Breast epithelium (tissue), 4 donors: ENCODE data around the gene ACVR1. TPM values are rescaled to one million over a fixed set of nuclear protein-coding genes. Genes with fewer than 3 reads are reported as not detected.

Experiments
- DNase-seq, 2 donors: peaks; one replicate each; pipeline ENCODE4 v3.0.0-alpha.2; 2019; ENCODE audit warnings: low spot score in 2 of 2
- H3K27ac ChIP-seq, 2 donors: fragments of 200-600 bp; sonication (generic) in 1 of 2; one replicate each; pipeline ENCODE4 v1.5.1; 2016 to 2019; ENCODE audit warnings: mild to moderate bottlenecking in 1 of 2
- H3K27me3 ChIP-seq, 2 donors: fragments of 200-600 bp; sonication (generic) in 1 of 2; one replicate each; pipeline versions ENCODE4 v1.5.1 to v1.6.0; 2017 to 2019; ENCODE audit warnings: control low read depth in 1 of 2, mild to moderate bottlenecking in 1 of 2
- H3K36me3 ChIP-seq: fragments of 200-600 bp; one replicate; pipeline ENCODE4 v1.5.1; 2019
- H3K4me1 ChIP-seq, 2 donors: fragments of 200-600 bp; sonication (generic); one replicate each; pipeline ENCODE4 v1.5.1; 2016 to 2019; ENCODE audit warnings: control low read depth in 1 of 2
- H3K4me3 ChIP-seq, 3 donors: fragments of 200-600 bp; sonication (generic); 1 replicate in 2 of 3; 2 replicates in 1 of 3; pipeline ENCODE4 v1.5.1; 2016 to 2019; ENCODE audit warnings: mild to moderate bottlenecking in 3 of 3, moderate library complexity in 2 of 3
- H3K9me3 ChIP-seq, 2 donors: fragments of 200-600 bp; sonication (generic) in 1 of 2; one replicate each; pipeline ENCODE4 v1.5.1; 2016 to 2019; ENCODE audit warnings: control low read depth in 1 of 2
- CTCF ChIP-seq, 3 donors: fragments of 450-650 bp; IDR thresholded peaks; one replicate each; pipeline ENCODE4 v1.5.1; 2016 to 2017; ENCODE audit warnings: antibody characterized with exemption in 3 of 3, mild to moderate bottlenecking in 3 of 3, moderate library complexity in 3 of 3
- POLR2A ChIP-seq: fragments of 450-650 bp; IDR thresholded peaks from one replicate; pipeline ENCODE4 v1.6.1; 2016; ENCODE audit warnings: antibody characterized with exemption, mild to moderate bottlenecking, moderate library complexity
- POLR2AphosphoS5 ChIP-seq, 3 donors: sonication (generic); formaldehyde crosslinking; IDR thresholded peaks; one replicate each; pipeline ENCODE4 v1.6.1; 2017; ENCODE audit warnings: antibody characterized with exemption in 3 of 3
- intact Hi-C: fragments of 100-400 bp; cut with DNase I; formaldehyde crosslinking; loops from one replicate; pipeline ENCODE4 v1.15.1; 2023; ENCODE audit warnings: low total_unique reads
- total RNA-seq, 3 donors: library from RNA; depleted of rRNA; stranded (reverse); fragments of >200 nt; gene quantifications; one replicate each; pipeline ENCODE4 v1.1.0, GENCODE V29; 2016

The ACVR1 gene
- 10 to 100 TPM; 31.5 to 45.4 (median 32.8) TPM for total RNA-seq

GRCh38 chr2:157876066-157876785 lies at the start of gene ACVR1:
TSS of gene ACVR1 (minus strand) at chr2:157876330. CDS start at chr2:157799493, 76,837 bp downstream.
- peak; percentile 33 to 90 (median 75) for TF ChIP-seq POLR2AphosphoS5 (IDR thresholded peaks at IDR 0.05)
- peak; percentile 71 for TF ChIP-seq POLR2A
- peak in 2 of 3 donors; percentile 12 to 60 for TF ChIP-seq CTCF (IDR thresholded peaks at IDR 0.05)
- peak; percentile 95 for DNase-seq
- no peaks in the 10 kb centered on the region for H3K27me3 ChIP-seq
- peak within 1 kb of the TSS; percentile 83 to 89 (median 87) for H3K4me3 ChIP-seq
- no peaks in the 10 kb centered on the region for H3K4me1 ChIP-seq
- H3K36me3 ChIP-seq: no peaks in the 10 kb centered on the region
- intact Hi-C loops: no loop called here
- H3K9me3 ChIP-seq: no peaks in the 10 kb centered on the region
- H3K27ac ChIP-seq: peak within 1 kb of the TSS; percentile 98 to 99

GRCh38 chr2:157925071-157925470 lies 48.9 kb upstream of the ACVR1 start:
- intact Hi-C loops: no loop called here
- no peaks in the 10 kb centered on the region for H3K36me3 ChIP-seq
- DNase-seq: no peak
- H3K27me3 ChIP-seq: no peaks in the 10 kb centered on the region
- no peak for TF ChIP-seq POLR2AphosphoS5 (IDR thresholded peaks at IDR 0.05)
- TF ChIP-seq CTCF (IDR thresholded peaks at IDR 0.05): no peak
- TF ChIP-seq POLR2A: no peak
- no peaks in the 10 kb centered on the region for H3K4me1 ChIP-seq
- no peak overlapping the region for H3K27ac ChIP-seq
- peaks cover 0 to 6% of the 10 kb centered on the region in 2 donors for H3K9me3 ChIP-seq
- H3K4me3 ChIP-seq: no peak overlapping the region

GRCh38 chr2:157923598-157924217 lies 47.6 kb upstream of the ACVR1 start:
- Histone ChIP-seq H3K9me3 (peaks cover 0 to 3% of the 10 kb centered on the region in 2 donors), H3K4me1 (no peaks in the 10 kb centered on the region), H3K27ac (no peak overlapping the region), H3K36me3 (no peaks in the 10 kb centered on the region), H3K4me3 (no peak overlapping the region), H3K27me3 (no peaks in the 10 kb centered on the region)
- intact Hi-C loops: no loop called here
- TF ChIP-seq POLR2A (no peak), POLR2AphosphoS5 (IDR thresholded peaks at IDR 0.05) (no peak), CTCF (IDR thresholded peaks at IDR 0.05) (no peak)
- DNase-seq: no peak

GRCh38 chr2:157922815-157923214 lies 46.7 kb upstream of the ACVR1 start:
- no peaks in the 10 kb centered on the region for H3K4me1 ChIP-seq
- no peaks in the 10 kb centered on the region for H3K27me3 ChIP-seq
- H3K4me3 ChIP-seq: no peak overlapping the region
- DNase-seq: no peak
- no peak for TF ChIP-seq POLR2AphosphoS5 (IDR thresholded peaks at IDR 0.05)
- no peak for TF ChIP-seq CTCF (IDR thresholded peaks at IDR 0.05)
- no peak for TF ChIP-seq POLR2A
- no peaks in the 10 kb centered on the region for H3K36me3 ChIP-seq
- intact Hi-C loops: no loop called here
- H3K9me3 ChIP-seq: no peaks in the 10 kb centered on the region
- H3K27ac ChIP-seq: no peak overlapping the region

- TF ChIP-seq POLR2AphosphoS5 (IDR thresholded peaks at IDR 0.05): no peak
- TF ChIP-seq POLR2A: no peak
- no peak for TF ChIP-seq CTCF (IDR thresholded peaks at IDR 0.05)
- Histone ChIP-seq H3K4me3 (no peak overlapping the region), H3K9me3 (no peaks in the 10 kb centered on the region), H3K27me3 (no peaks in the 10 kb centered on the region), H3K4me1 (no peaks in the 10 kb centered on the region), H3K36me3 (no peaks in the 10 kb centered on the region), H3K27ac (no peak overlapping the region)
- no peak for DNase-seq
- intact Hi-C loops: no loop called here
Measured at GRCh38 chr2:157922336-157922735, 46.2 kb upstream of the ACVR1 start.
